Osteocyte (in vitro differentiated cells): Measurements from ENCODE around the gene SRRM2. TPM values are rescaled to one million over a fixed set of nuclear protein-coding genes. Genes with fewer than 3 reads are reported as not detected.

Experiments used
- DNase-seq: peaks from one replicate; pipeline ENCODE4 v3.0.0; 2021; ENCODE audit warnings: mixed read lengths; ENCODE audit not compliant: unreplicated experiment; ENCODE audit errors: extremely low spot score
- H3K27ac Mint-ChIP-seq: one replicate; pipeline ENCODE4 v1.8.0; 2021; ENCODE audit warnings: mild to moderate bottlenecking, mixed read lengths; ENCODE audit not compliant: unreplicated experiment
- H3K27me3 Mint-ChIP-seq: one replicate; pipeline ENCODE4 v1.8.0; 2021; ENCODE audit warnings: mixed read lengths; ENCODE audit not compliant: unreplicated experiment
- H3K36me3 Mint-ChIP-seq: one replicate; pipeline ENCODE4 v1.8.0; 2021; ENCODE audit warnings: mixed read lengths; ENCODE audit not compliant: unreplicated experiment
- H3K4me1 Mint-ChIP-seq: one replicate; pipeline ENCODE4 v1.8.0; 2021; ENCODE audit warnings: mixed read lengths; ENCODE audit not compliant: unreplicated experiment
- H3K4me3 Mint-ChIP-seq: one replicate; pipeline ENCODE4 v1.8.0; 2021; ENCODE audit warnings: mild to moderate bottlenecking, moderate library complexity, mixed read lengths; ENCODE audit not compliant: unreplicated experiment
- H3K9me3 Mint-ChIP-seq: one replicate; pipeline ENCODE4 v1.8.0; 2021; ENCODE audit warnings: mixed read lengths; ENCODE audit not compliant: unreplicated experiment
- CTCF ChIP-seq: fragments of 200-600 bp; sonication (generic); IDR thresholded peaks from 2 replicates; pipeline ENCODE4 v1.5.0; 2021; ENCODE audit warnings: antibody characterized with exemption, mild to moderate bottlenecking, moderate library complexity
- total RNA-seq: library from RNA; stranded (reverse); gene quantifications from 2 replicates; pipeline ENCODE4 v1.2.1, GENCODE V29; 2021

The SRRM2 gene
- total RNA-seq, 1 donor from 2014 or later = 572 TPM

GRCh38 chr16:2778630-2778958 is 26.2 kb downstream of the SRRM2 start:
- no peak for DNase-seq
- no peaks in the 10 kb centered on the region for H3K9me3 Mint-ChIP-seq
- peak overlapping the region; percentile 88 for H3K4me3 Mint-ChIP-seq
- H3K36me3 Mint-ChIP-seq = peaks cover 2% of the 10 kb centered on the region
- H3K27me3 Mint-ChIP-seq = no peaks in the 10 kb centered on the region
- no peak for TF ChIP-seq CTCF
- peaks cover 37% of the 10 kb centered on the region for H3K4me1 Mint-ChIP-seq
- peak overlapping the region; percentile 94 for H3K27ac Mint-ChIP-seq

- Mint-ChIP-seq H3K27ac (no peak overlapping the region), H3K4me1 (peaks cover 33% of the 10 kb centered on the region), H3K9me3 (no peaks in the 10 kb centered on the region), H3K4me3 (peak overlapping the region; percentile 88), H3K36me3 (peaks cover 2% of the 10 kb centered on the region), H3K27me3 (no peaks in the 10 kb centered on the region)
- no peak for DNase-seq
- no peak for TF ChIP-seq CTCF
These were observed 26.9 kb downstream of the SRRM2 start for GRCh38 chr16:2779151-2779920.

- Mint-ChIP-seq H3K9me3 (no peaks in the 10 kb centered on the region), H3K27me3 (no peaks in the 10 kb centered on the region), H3K27ac (no peak overlapping the region), H3K4me3 (no peak overlapping the region), H3K36me3 (peaks cover 2% of the 10 kb centered on the region), H3K4me1 (peaks cover 25% of the 10 kb centered on the region)
- DNase-seq = no peak
- TF ChIP-seq CTCF = no peak
These were observed 27.8 kb downstream of the SRRM2 start for GRCh38 chr16:2779978-2780898.

- Mint-ChIP-seq H3K27ac (no peak overlapping the region), H3K4me3 (no peak overlapping the region), H3K4me1 (peaks cover 12% of the 10 kb centered on the region), H3K36me3 (no peaks in the 10 kb centered on the region), H3K9me3 (no peaks in the 10 kb centered on the region), H3K27me3 (peaks cover 4% of the 10 kb centered on the region)
- no peak for DNase-seq
- no peak for TF ChIP-seq CTCF
These were observed 30.3 kb downstream of the SRRM2 start for GRCh38 chr16:2782583-2783351.
